HG02943 (cell line): Measurements from ENCODE around the gene AMACR.
A peak's percentile ranks its signal among the peaks of the same experiment; 100 is the strongest.
"Not testable (repeated sequence)": the region's sequence is repeated elsewhere in the genome, so short reads cannot be mapped to it uniquely, and the experiment has no call there.

Experiments
- ATAC-seq: cut with Tn5 transposase; IDR thresholded peaks from one replicate; pipeline ENCODE4 v1.9.1; 2021; ENCODE audit warnings: mild to moderate bottlenecking, low read depth, moderate library complexity; ENCODE audit not compliant: unreplicated experiment

Gene AMACR

GRCh38 chr5:34010146-34010545 is 2.3 kb upstream of the AMACR start:
- ATAC-seq = not testable (repeated sequence)

- no peak for ATAC-seq
Measured at GRCh38 chr5:34009610-34010009, 1.8 kb upstream of the AMACR start.

GRCh38 chr5:34008802-34009201 is 952 bp upstream of the AMACR start:
- ATAC-seq = no peak

GRCh38 chr5:34007201-34007620 is 639 bp downstream of the AMACR start:
- ATAC-seq = no peak

- no peak for ATAC-seq
Measured at GRCh38 chr5:34005681-34006080, 2.2 kb downstream of the AMACR start.

- ATAC-seq = no peak
Measured at GRCh38 chr5:34005211-34005610, 2.6 kb downstream of the AMACR start.

- no peak for ATAC-seq
Measured at GRCh38 chr5:34003941-34004340, 3.9 kb downstream of the AMACR start.

GRCh38 chr5:34002629-34003328 is 5.1 kb downstream of the AMACR start:
- no peak for ATAC-seq

- ATAC-seq = no peak
Measured at GRCh38 chr5:34001241-34001841, 6.5 kb downstream of the AMACR start.

- ATAC-seq = no peak
Measured at GRCh38 chr5:33999978-34000377, 7.9 kb downstream of the AMACR start.

GRCh38 chr5:33997331-33997983 is 10.4 kb downstream of the AMACR start:
- peak; percentile 57 for ATAC-seq

- no peak for ATAC-seq
Measured at GRCh38 chr5:33995865-33996264, 12.0 kb downstream of the AMACR start.

- no peak for ATAC-seq
Measured at GRCh38 chr5:33994845-33995244, 13.0 kb downstream of the AMACR start.

- no peak for ATAC-seq
Measured at GRCh38 chr5:33992864-33993263, 15.0 kb downstream of the AMACR start.

GRCh38 chr5:33985447-33985846 is 22.4 kb downstream of the AMACR start:
- ATAC-seq = no peak

- no peak for ATAC-seq
Measured at GRCh38 chr5:33984671-33985124, 23.2 kb downstream of the AMACR start, which contains the start of gene SLC45A2. TSS of gene SLC45A2 (minus strand) at chr5:33984693. CDS start at chr5:33984583, 110 bp downstream.

- no peak for ATAC-seq
Measured at GRCh38 chr5:33984178-33984577, 23.7 kb downstream of the AMACR start.

GRCh38 chr5:33981408-33982162 is 26.3 kb downstream of the AMACR start:
- no peak for ATAC-seq

- ATAC-seq = no peak
Measured at GRCh38 chr5:33980030-33980429, 27.8 kb downstream of the AMACR start.

- ATAC-seq = no peak
Measured at GRCh38 chr5:33978306-33978705, 29.5 kb downstream of the AMACR start.

GRCh38 chr5:33976307-33976706 is 31.5 kb downstream of the AMACR start:
- no peak for ATAC-seq
